NOMO-1 treated with DMSO at 0.1 percent for 48 hours (cell line): ENCODE results near the gene CADM2.
"Not testable (repeated sequence)": the region's sequence is repeated elsewhere in the genome, so short reads cannot be mapped to it uniquely, and the experiment has no call there.

ENCODE experiments used
- DNase-seq: peaks from one replicate; lab custom pipeline; 2025; ENCODE audit not compliant: unreplicated experiment; lab: John Stamatoyannopoulos, UW

The CADM2 gene

DNA sequence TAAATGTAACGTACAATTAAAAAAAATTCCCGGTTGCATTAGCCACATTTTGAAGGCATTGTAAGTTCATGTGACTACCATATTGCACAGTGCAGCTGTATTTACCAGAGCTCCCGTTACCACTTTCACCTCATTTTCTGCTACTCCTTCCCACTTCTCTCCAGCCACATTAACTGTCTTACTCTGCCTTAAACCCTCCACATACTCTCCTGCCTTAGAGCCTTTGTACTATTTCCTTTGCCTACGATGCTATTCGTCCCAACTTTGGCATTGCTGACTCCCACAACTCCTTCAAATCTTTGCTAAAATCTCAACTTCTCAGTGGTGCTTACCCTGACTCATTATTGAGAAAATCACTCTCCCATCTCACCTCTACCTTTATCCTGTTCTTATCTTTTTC is 115.2 kb downstream of the CADM2 start:
- DNase-seq: no peak

DNA sequence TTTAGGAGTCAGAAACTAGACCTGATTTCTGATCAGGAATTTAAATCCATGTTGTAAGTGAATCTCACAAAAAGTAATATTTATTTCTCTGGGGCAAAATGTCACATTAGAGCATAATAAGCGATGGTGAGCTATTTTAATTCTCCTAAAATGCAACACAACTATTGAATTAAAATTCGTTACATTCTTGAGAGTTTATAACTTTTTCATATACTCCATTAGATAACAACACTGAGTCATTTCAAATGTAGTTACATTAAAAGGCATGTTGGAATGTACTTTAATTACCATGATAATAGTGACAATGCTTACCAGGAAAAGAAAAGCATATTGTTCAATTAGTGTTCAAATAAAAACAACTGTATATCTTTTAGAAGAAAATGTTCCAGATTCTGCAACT is 116.9 kb downstream of the CADM2 start:
- no peak for DNase-seq

DNA sequence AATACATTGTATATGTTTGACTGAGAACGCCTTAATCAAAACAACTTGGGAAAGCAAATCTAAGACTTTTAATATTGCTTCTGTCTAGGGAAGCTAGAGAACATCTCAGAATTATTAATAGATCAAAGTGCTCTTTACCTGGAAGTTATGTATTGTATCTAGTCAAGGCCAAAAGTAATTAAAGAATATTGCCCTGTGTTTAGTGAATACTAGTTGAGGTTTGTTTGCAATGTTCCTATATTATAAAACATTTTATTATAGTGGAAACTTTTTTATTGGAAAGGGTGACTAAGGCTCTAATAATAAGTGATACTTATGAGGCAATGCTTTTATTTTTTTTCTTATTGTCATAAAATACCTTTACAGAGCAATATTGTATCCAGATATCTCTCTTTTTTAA is 118.2 kb downstream of the CADM2 start:
- DNase-seq: no peak

DNA sequence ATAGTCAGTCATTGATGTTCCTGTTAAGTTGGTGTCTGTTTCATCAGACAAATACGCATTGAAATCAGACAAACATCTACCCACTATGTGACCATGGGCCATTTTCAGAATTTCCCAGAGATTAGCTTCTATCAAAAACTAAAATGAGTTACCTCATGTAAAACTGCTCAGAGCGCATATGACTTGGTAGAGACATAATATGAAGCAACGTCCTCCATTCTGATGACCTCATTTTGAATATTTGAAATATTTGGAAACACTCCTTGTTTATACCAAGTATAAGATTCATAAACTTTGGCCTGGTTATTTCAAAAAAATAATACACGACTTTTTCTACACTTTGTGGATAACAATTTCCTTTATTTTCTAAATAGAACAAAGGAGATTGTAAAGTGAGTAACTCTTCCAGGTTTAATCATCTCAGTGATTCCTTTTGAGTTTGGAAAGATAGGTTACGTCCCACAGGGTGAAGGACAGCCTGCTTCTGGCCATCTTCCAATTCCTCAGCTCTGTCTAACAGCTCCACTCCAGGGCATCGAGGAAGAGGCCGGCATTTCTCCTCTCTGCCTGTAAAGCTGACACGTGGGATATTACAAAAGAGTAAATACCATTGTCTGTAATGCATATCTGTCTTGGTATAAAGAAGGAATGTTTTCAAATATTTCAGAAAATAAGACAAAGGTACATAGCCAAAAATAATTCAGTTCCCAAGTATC is 122.6 kb downstream of the CADM2 start:
- no peak for DNase-seq

DNA sequence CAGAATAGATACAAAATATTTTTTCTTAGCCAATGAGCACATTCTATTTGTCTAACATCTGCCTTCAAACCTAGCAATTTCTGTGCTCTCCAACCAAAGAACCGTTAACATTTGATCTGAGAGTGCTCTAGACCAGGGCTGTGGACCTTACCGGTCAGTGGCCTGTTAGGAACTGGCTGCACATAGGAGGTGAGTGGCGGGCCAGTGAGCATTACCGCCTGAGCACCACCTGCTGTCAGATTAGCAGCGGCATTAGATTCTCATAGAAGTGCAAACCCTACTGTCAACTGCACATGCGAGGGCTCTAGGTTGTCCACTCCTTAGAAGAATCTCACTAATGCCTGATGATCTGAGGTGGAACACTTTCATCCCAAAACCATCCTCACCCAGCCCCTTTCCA is 131.7 kb downstream of the CADM2 start:
- DNase-seq: no peak

DNA sequence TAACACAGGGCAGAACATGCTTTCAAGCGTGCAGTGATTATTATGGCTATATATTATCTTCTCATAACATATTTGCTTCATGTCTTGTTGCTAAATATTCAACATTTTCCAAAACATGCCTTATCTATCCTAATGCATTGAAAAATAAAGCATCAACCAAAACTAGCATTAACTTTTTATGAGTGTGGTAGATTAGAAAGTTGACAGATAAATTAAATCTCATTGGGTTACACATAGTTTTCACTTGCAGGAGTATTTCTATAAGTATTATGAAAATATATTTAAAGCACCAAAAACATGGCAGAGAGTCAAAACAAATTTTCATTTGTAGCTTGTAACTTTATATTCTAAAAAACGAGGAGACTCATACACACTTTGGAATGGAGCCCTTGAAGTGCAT is 141.5 kb downstream of the CADM2 start:
- no peak for DNase-seq

DNA sequence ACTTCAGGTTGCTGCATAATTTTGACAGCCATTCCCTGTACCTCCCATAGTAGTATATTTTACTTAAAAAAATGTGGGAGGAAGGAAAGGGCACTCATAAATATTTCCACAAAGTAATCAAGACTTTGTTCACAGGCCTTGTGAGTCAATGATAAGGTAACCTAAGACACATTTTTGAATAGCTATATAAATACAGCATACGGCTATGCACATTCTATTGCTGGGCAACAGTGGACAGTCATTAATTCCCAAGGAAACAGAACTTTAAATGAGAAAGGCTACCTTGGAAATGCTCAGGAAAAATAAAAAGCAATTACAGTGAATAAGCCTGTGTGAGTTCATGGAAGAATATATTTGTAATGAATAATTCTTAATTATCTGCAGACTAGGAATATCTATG is 144.0 kb downstream of the CADM2 start:
- no peak for DNase-seq

DNA sequence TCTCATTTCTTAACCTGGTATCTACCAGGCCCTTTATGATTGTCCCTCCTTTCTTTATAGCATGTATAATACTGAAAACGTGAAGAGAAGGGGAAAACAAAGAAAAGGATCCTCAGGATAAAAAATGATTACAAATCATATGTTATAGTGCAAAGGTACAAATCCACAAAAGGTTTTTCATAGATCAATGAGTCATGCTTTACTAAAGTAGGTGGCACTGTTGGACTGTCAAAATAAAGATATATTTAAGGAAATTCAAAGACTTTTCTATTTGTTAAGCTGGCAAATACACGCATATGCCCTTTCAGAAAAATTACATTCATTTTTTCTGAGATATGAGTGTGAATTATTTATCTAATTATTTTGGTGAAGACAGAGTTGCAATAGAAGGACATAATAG is 151.6 kb downstream of the CADM2 start:
- no peak for DNase-seq

DNA sequence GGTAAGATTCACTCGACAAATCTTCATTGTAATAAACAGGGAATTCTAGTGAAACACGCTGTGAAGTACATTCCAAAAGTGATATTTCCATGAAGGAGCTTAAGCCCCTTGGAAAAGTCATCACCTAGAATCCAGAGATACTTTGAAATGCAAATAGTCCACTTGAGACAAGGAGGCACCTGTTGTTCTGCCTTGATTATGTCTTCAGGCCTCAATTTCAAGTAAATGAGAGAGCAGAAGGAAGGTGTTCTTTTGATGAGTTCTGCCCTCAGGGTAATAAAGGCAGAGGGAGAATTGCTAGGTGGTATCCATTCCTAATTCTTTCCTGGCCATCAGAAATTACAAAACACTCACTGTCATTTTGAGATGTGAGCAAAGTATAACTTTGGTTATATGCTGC is 162.1 kb downstream of the CADM2 start:
- no peak for DNase-seq

DNA sequence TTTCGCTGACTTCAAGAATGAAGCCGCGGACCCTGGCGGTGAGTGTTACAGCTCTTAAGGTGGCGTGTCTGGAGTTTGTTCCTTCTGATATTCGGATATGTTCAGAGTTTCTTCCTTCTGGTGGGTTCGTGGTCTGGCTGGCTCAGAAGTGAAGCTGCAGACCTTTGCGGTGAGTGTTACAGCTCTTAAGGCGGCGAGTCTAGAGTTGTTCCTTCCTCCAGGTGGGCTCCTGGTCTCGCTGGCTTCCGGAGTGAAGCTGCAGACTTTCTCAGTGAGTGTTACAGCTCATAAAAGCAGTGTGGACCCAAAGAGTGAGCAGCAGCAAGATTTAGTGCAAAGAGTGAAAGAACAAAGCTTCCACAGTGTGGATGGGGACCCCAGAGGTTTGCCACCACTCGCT is 174.1 kb downstream of the CADM2 start:
- not testable (repeated sequence) for DNase-seq

DNA sequence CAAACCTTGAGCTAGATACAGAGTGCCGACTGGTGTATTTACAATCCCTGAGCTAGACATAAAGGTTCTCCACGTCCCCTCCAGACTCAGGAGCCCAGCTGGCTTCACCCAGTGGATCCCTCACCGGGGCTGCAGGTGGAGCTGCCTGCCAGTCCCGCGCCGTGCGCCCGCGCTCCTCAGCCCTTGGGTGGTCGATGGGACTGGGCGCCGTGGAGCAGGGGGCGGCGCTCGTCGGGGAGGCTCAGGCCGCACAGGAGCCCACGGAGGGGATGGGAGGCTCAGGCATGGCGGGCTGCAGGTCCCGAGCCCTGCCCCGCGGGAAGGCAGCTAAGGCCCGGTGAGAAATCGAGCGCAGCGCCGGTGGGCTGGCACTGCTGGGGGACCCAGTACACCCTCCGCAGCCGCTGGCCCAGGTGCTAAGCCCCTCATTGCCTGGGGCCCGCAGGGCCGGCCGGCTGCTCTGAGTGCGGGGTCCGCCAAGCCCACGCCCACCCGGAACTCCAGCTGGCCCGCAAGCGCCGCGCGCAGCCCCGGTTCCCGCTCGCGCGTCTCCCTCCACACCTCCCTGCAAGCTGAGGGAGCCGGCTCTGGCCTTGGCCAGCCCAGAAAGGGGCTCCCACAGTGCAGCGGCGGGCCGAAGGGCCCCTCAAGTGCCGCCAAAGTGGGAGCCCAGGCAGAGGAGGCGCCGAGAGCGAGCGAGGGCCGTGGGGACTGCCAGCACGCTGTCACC is 175.1 kb downstream of the CADM2 start:
- DNase-seq: not testable (repeated sequence)

DNA sequence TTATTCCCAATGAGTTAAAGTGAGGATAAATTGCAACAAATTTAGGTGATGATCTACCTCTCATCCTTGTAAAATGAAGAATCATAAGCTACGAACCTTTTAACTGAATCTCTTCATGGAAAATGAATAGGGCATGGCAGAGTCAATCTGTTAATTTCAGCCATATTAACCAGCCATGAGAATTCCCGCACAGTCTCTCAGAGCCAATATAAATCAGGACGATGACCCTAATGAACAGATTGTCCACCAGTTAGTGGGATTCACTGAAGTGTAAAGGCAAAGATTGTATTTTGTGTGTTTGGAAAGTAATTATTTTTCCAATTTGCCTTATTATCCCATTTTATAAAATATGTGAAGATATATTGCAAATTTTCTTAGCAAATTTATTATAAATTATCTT is 183.8 kb downstream of the CADM2 start:
- no peak for DNase-seq

DNA sequence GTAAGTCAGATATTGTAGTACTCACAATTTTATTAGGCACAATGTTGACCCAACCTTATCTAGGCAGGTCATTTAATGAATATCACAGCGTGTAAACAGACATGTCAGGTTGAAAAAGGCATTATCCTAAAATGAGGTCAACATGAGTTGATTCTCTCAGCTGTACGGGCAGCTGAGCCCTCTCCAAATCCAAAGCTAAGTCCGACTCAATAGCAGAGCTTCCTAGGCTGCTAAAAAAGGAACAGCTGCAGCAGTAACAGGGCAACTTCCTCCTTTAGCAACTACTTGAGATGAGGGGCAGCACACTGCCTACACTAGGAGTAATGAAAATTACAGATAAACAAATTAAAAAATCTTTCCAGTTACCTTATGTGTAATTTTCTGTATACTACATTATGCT is 189.2 kb downstream of the CADM2 start:
- no peak for DNase-seq

DNA sequence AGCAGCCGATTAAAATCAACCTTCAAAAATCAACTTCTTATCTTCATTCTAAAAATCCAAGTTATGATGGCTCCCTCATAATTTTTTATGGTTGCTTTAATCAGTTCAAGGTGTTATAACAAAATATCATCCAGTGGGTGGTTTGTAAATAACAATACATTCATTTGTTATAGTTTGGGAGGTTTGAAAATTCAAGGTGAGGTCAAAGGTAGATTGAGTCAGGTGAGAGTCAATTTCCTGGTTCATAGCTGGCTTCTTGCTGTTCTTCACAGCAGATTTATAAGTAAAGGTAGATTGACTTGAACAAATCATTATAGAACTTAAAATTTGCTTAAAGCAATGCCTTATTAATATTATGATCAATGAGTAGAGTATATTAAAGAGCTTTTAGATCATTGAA is 192.8 kb downstream of the CADM2 start:
- DNase-seq: no peak

DNA sequence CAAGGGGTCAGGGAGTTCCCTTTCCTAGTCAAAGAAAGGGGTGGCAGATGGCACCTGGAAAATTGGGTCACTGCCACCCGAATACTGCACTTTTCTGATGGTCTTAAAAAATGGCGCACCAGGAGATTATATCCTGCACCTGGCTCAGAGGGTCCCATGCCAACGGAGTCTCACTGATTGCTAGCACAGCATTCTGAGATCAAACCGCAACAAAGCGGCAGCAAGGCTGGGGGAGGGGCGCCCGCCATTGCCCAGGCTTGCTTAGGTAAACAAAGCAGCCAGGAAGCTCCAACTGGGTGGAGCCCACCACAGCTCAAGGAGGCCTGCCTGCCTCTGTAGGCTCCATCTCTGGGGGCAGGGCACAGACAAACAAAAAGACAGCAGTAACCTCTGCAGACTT is 194.5 kb downstream of the CADM2 start:
- not testable (repeated sequence) for DNase-seq

DNA sequence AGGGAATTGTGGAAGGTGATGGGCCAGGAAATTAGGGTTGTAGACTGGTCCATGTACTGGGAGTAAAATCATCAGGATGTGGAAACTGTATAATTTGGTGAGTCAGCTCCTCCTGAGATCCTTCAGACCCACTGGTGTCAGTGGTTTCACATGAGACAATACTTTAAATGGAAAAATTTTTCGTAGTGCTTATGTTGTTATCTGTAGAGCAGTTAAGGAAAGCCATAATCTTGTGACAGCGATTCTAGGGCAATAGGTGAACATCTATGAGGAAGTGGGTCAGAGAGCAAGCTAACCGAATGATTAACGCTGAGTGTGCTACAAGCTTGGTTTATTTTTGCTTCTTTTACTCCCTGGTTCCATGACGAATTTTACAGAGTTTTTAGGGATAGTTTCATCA is 200.6 kb downstream of the CADM2 start:
- no peak for DNase-seq

DNA sequence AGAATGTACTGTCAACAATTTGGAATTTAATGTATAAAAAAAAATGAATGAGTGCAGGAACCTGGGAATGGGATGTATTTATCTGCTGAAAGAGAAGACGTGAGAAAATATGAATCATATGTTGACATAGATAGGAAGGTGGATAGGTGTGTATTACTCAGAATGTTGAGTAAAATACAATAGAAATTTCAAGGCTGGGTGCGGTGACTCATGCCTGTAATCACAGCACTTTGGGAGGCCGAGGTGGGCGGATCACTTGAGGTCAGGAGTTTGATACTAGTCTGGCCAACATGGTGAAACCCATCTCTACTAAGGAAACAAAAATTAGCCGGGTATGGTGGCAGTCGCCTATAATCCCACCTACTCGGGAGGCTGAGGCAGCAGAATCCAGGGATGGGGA is 202.8 kb downstream of the CADM2 start:
- DNase-seq: no peak

DNA sequence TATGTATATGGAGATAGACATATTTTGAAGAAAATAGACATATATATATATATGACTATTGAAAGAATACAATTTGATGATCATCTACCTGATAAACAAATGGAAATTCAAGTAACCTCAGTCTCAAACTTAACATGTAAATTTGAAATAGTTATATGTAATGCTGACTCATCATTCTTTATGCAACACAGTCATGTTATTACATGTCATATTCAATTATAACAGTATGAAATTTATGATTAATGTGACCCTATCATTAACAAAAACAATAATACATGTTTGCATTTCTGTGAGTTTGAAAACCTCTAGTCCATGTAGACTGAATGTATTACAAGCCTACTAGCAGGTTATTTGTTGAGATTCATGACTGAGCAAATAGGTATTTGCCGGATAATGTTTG is 204.1 kb downstream of the CADM2 start:
- DNase-seq: no peak

DNA sequence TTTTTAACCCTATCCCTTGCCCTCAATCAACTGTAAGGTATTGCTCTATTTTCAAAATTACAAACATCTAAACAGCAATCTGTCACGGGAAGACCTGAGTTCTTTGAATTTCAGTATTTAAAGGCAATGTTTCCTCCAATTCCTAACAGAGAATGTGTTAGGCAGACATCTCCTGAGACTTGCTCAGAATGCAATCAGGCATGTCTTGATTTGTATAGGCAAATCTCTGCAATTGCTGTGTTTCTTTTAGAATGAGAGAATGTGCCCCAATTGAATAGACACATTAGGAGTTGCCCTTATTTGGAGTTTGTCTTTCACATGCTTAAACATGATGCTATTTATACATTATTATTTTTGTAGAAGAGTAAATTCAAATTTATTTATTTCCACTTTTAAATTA is 205.6 kb downstream of the CADM2 start:
- no peak for DNase-seq

DNA sequence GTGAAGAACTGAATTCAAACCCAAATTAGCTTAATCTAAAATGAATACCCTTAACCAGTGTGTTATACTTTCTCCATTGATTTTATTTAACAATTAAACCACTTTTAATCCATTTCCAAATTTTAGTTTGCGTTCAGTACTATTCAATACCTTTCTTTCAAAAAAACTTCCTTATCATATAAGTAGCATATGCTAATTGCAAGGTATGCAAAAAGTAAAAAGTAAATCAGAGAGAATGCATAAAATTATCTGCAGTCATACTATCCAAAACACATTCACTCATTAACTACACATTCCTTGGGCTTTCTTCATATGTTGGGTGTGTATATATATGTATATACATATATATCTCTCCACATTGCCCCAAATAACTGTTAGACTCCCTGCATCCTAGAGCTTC is 208.8 kb downstream of the CADM2 start:
- no peak for DNase-seq

DNA sequence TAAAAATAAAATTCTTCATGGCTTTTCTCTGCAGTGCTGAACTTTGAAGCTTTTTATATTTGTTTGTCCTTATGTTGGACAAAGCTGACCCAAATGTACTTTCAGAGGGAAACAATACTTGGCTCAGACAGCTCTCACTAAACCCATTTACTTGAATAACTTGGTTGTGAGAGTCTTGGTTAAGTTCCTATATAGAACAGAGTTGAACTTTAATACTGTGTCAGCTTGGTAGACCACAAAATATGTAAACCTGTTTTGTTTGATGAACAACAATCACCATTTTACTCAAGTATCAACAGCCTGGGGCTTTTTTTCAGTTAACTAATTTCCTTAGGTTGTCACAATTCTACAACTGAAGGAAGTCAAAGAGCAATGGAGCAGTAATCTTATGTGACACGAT is 211.9 kb downstream of the CADM2 start:
- DNase-seq: no peak

DNA sequence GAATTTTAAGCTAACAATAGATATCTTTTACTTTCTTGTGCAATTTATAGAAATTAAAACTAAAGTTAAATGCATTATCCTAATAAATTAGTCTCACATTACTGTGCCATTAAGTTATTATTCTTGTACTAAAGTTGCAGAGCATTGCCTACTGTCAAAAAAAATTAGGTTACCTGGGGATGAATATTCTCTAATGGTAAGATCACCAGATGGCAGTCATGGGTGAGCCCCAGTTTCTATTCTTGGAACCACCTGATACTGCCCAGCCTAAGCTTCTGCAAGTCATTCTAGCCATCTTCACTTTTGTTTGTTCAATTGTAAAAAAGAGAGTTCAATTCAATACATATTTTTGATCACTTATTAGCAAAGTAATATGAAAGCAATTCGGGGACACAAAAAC is 213.2 kb downstream of the CADM2 start:
- no peak for DNase-seq

DNA sequence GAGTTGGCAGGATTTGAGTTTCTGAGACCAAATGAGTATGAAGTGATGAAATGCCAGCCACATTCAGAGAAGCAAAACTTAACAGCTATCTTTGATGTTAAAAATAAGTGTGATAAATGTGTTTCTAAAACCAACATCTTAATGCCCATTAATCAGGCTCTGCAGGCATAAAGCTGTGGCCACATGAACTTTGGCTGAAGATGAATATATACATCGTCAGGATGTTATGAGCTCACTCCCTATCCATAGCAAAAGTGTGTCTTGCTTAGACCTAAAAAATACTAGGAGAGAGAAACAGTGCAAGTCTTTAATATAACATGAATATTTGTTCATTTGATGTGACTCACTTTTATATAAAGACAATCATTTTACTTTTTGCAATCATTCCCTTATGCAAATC is 218.0 kb downstream of the CADM2 start:
- no peak for DNase-seq
